IMR-90 (cell line): ENCODE measurements around the gene PXDC1. TPM values are rescaled to one million over a fixed set of nuclear protein-coding genes. Genes with fewer than 3 reads are reported as not detected.

Source experiments
- ATAC-seq: fragments of 200-7000 bp; cut with Tn5 transposase; 2 replicates; pipeline ENCODE4 v1.9.1; 2020; ENCODE audit warnings: low read depth, mild to moderate bottlenecking, moderate library complexity
- BruUV-seq: library from RNA; stranded (reverse); fragments of 400-500 nt; replicated peaks from 2 replicates; lab custom pipeline; 2021; lab: Mats Ljungman, UMichigan
- CTCF ChIA-PET: fragments of 300-600 bp; formaldehyde crosslinking; extraction: SDS; loops from one replicate; lab custom pipeline; 2021; ENCODE audit warnings: antibody characterized with exemption; lab: Yijun Ruan, JAX
- POLR2A ChIA-PET: fragments of 300-600 bp; sonication (Branson Sonifier 250); formaldehyde crosslinking; loops from one replicate; lab custom pipeline; 2022; ENCODE audit warnings: antibody characterized with exemption; ENCODE audit not compliant: unreplicated experiment; lab: Charles Lee
- DNase-seq: peaks from one replicate; pipeline ENCODE4 v3.0.0; 2013
- H2AFZ ChIP-seq: replicated peaks from 2 replicates; pipeline ENCODE3; 2013; ENCODE audit warnings: low read length, mild to moderate bottlenecking; ENCODE audit not compliant: poor library complexity
- H2AK5ac ChIP-seq: 2 replicates; pipeline ENCODE4 v1.6.1; 2013; ENCODE audit warnings: low read depth, low read length, inconsistent platforms
- H2AK9ac ChIP-seq: replicated peaks from 2 replicates; pipeline ENCODE3; 2013; ENCODE audit warnings: mild to moderate bottlenecking, low read depth, low read length, moderate library complexity; ENCODE audit not compliant: poor library complexity
- H2BK120ac ChIP-seq: 2 replicates; pipeline ENCODE4 v1.6.1; 2013; ENCODE audit warnings: low read depth, low read length, inconsistent platforms
- H2BK15ac ChIP-seq: 3 replicates; pipeline ENCODE4 v1.6.1; 2013; ENCODE audit warnings: low read depth, low read length, inconsistent platforms
- H2BK20ac ChIP-seq: 2 replicates; pipeline ENCODE4 v1.6.1; 2013; ENCODE audit warnings: low read depth, mild to moderate bottlenecking, inconsistent platforms, low read length, moderate library complexity
- H2BK5ac ChIP-seq: 2 replicates; pipeline ENCODE4 v1.6.1; 2013; ENCODE audit warnings: mild to moderate bottlenecking, low read depth, low read length, inconsistent platforms; ENCODE audit not compliant: poor library complexity, severe bottlenecking
- H3K14ac ChIP-seq: replicated peaks from 2 replicates; pipeline ENCODE4 v1.6.1; 2013; ENCODE audit warnings: low read depth, low read length, inconsistent platforms
- H3K18ac ChIP-seq: 2 replicates; pipeline ENCODE4 v1.6.1; 2013; ENCODE audit warnings: low read depth, low read length, control low read depth
- H3K23ac ChIP-seq: 2 replicates; pipeline ENCODE4 v1.6.1; 2013; ENCODE audit warnings: low read depth, low read length, inconsistent platforms
- H3K27ac ChIP-seq: 2 replicates; pipeline ENCODE4 v1.5.1; 2013; ENCODE audit warnings: mild to moderate bottlenecking, control low read depth, low read length; ENCODE audit not compliant: insufficient read depth
- H3K27me3 ChIP-seq: 2 replicates; pipeline ENCODE4 v1.6.1; 2013; ENCODE audit warnings: low read length; ENCODE audit not compliant: control insufficient read depth, insufficient read depth
- H3K36me3 ChIP-seq: 2 replicates; pipeline ENCODE4 v1.6.1; 2013; ENCODE audit warnings: low read length, mixed read lengths; ENCODE audit not compliant: control insufficient read depth, insufficient read depth
- H3K4ac ChIP-seq: 2 replicates; pipeline ENCODE4 v1.6.1; 2013; ENCODE audit warnings: low read depth, low read length, inconsistent platforms
- H3K4me1 ChIP-seq: 2 replicates; pipeline ENCODE4 v1.6.1; 2013; ENCODE audit warnings: low read length, mixed read lengths; ENCODE audit not compliant: control insufficient read depth, insufficient read depth
- H3K4me2 ChIP-seq: 2 replicates; pipeline ENCODE4 v1.6.1; 2013; ENCODE audit warnings: low read depth, mild to moderate bottlenecking, control low read depth, low read length, moderate library complexity
- H3K4me3 ChIP-seq: 2 replicates; pipeline ENCODE4 v1.5.1; 2013; ENCODE audit warnings: low read depth, mild to moderate bottlenecking, control low read depth, low read length, moderate library complexity; ENCODE audit not compliant: insufficient read depth
- H3K56ac ChIP-seq: 2 replicates; pipeline ENCODE4 v1.6.1; 2013; ENCODE audit warnings: low read length, inconsistent platforms; ENCODE audit not compliant: insufficient read depth; ENCODE audit errors: extremely low read depth
- H3K79me1 ChIP-seq, 2 experiments: 2 replicates each; pipeline ENCODE4 v1.6.1; 2013; ENCODE audit warnings: low read length in 2 of 2, inconsistent platforms in 1 of 2, low read depth in 1 of 2
- H3K9ac ChIP-seq: 2 replicates; pipeline ENCODE4 v1.6.1; 2013; ENCODE audit warnings: low read depth, low read length, control low read depth
- H3K9me1 ChIP-seq: 2 replicates; pipeline ENCODE4 v1.6.1; 2013; ENCODE audit warnings: low read length, inconsistent platforms; ENCODE audit not compliant: insufficient read depth
- H3K9me3 ChIP-seq: 2 replicates; pipeline ENCODE4 v1.6.1; 2013; ENCODE audit warnings: low read length; ENCODE audit not compliant: control insufficient read depth, insufficient read depth
- H4K20me1 ChIP-seq: 2 replicates; pipeline ENCODE4 v1.6.1; 2013; ENCODE audit warnings: low read length, inconsistent platforms; ENCODE audit not compliant: insufficient read depth
- H4K5ac ChIP-seq: 2 replicates; pipeline ENCODE4 v1.6.1; 2013; ENCODE audit warnings: mild to moderate bottlenecking, low read depth, low read length, control low read depth
- H4K8ac ChIP-seq, 2 experiments: 2 replicates each; pipeline ENCODE4 v1.6.1; 2013; ENCODE audit warnings: low read depth in 2 of 2, low read length in 2 of 2, control low read depth in 1 of 2, inconsistent platforms in 1 of 2
- H4K91ac ChIP-seq: 2 replicates; pipeline ENCODE4 v1.6.1; 2013; ENCODE audit warnings: low read depth, low read length, inconsistent platforms; ENCODE audit not compliant: insufficient read depth
- BHLHE40 ChIP-seq: fragments of 150-350 bp; IDR thresholded peaks from 2 replicates; pipeline ENCODE4 v1.6.1; 2016; ENCODE audit warnings: mild to moderate bottlenecking, low read depth, low read length
- CEBPB ChIP-seq: IDR thresholded peaks from 2 replicates; pipeline ENCODE4 v1.6.1; 2012; ENCODE audit warnings: low read depth, low read length, improper control_type of control experiment
- CHD1 ChIP-seq: IDR thresholded peaks from 2 replicates; pipeline ENCODE4 v1.6.1; 2012; ENCODE audit warnings: low read depth, low read length, improper control_type of control experiment
- ELK1 ChIP-seq: fragments of 150-350 bp; IDR thresholded peaks from 2 replicates; pipeline ENCODE4 v1.6.1; 2016; ENCODE audit warnings: low read depth, mild to moderate bottlenecking, low read length, moderate library complexity, borderline replicate concordance
- FOS ChIP-seq: fragments of 150-350 bp; IDR thresholded peaks from 2 replicates; pipeline ENCODE4 v1.6.1; 2016; ENCODE audit warnings: low read depth, low read length
- MAFK ChIP-seq: IDR thresholded peaks from 2 replicates; pipeline ENCODE4 v1.6.1; 2012; ENCODE audit warnings: low read depth, low read length, improper control_type of control experiment
- MAZ ChIP-seq: IDR thresholded peaks from 2 replicates; pipeline ENCODE4 v1.6.1; 2012; ENCODE audit warnings: low read depth, mild to moderate bottlenecking, low read length, improper control_type of control experiment, moderate library complexity, borderline replicate concordance
- MXI1 ChIP-seq: IDR thresholded peaks from 2 replicates; pipeline ENCODE4 v1.6.1; 2012; ENCODE audit warnings: low read depth, mild to moderate bottlenecking, low read length, moderate library complexity, borderline replicate concordance
- NFE2L2 ChIP-seq: fragments of 150-350 bp; IDR thresholded peaks from 2 replicates; pipeline ENCODE4 v1.6.1; 2016; ENCODE audit warnings: low read depth, mild to moderate bottlenecking, low read length
- POLR2A ChIP-seq: IDR thresholded peaks from 2 replicates; pipeline ENCODE4 v1.6.1; 2012; ENCODE audit warnings: mild to moderate bottlenecking, low read depth, low read length
- RAD21 ChIP-seq: IDR thresholded peaks from 2 replicates; pipeline ENCODE4 v1.6.1; 2012; ENCODE audit warnings: low read length, improper control_type of control experiment
- RCOR1 ChIP-seq: IDR thresholded peaks from 2 replicates; pipeline ENCODE4 v1.6.1; 2012; ENCODE audit warnings: mild to moderate bottlenecking, low read length, improper control_type of control experiment; ENCODE audit not compliant: insufficient replicate concordance
- RFX5 ChIP-seq: IDR thresholded peaks from 2 replicates; pipeline ENCODE4 v1.8.0; 2012; ENCODE audit warnings: low read depth, mild to moderate bottlenecking, low read length, moderate library complexity
- SMC3 ChIP-seq: fragments of 150-350 bp; IDR thresholded peaks from 2 replicates; pipeline ENCODE4 v1.6.1; 2016; ENCODE audit warnings: low read depth, mild to moderate bottlenecking, antibody characterized with exemption, low read length, moderate library complexity
- WGBS, 2 experiments: methylation state at CpG; one replicate each; pipeline versions ENCODE4 v1.1.5 to v1.1.7; 2013; ENCODE audit warnings: missing lambda C conversion rate in 2 of 2; ENCODE audit not compliant: insufficient read length in 1 of 2; ENCODE audit errors: extremely low coverage in 2 of 2; 5-methylcytosine and 5-hydroxymethylcytosine counted together
- dilution Hi-C: fragments of 300-500 bp; cut with HindIII; formaldehyde crosslinking; loops from one replicate; pipeline ENCODE4 v1.14.3; 2018; ENCODE audit warnings: low sequenced_read_pairs; ENCODE audit not compliant: unreplicated experiment
- in situ Hi-C: fragments of 300-500 bp; cut with MboI; formaldehyde crosslinking; loops from 3 replicates; pipeline ENCODE4 v1.14.3; 2019; ENCODE audit warnings: low sequenced_read_pairs, inconsistent platforms, mixed read lengths
- intact Hi-C: fragments of 100-400 bp; cut with micrococcal nuclease; formaldehyde crosslinking; loops from 2 replicates; pipeline ENCODE4 v1.10.0; 2022
- polyA plus RNA-seq, 3 experiments: library from polyadenylated mRNA; depleted of rRNA; stranded (reverse); fragments of >200 nt; gene quantifications; 2 replicates each; pipeline ENCODE4 v1.2.3, GENCODE V29; 2012; ENCODE audit warnings: low replicate concordance in 1 of 3
- total RNA-seq: library from RNA; depleted of rRNA; stranded (reverse); fragments of >200 nt; gene quantifications from 2 replicates; pipeline ENCODE4 v1.2.3, GENCODE V29; 2012
- TF ChIP-seq, protein P1 (sequence below): fragments of 150-350 bp; IDR thresholded peaks from 2 replicates; pipeline ENCODE4 v1.6.1; 2017; ENCODE audit warnings: mild to moderate bottlenecking, antibody characterized with exemption, low read length, low read depth

PXDC1 gene
- total and polyA plus RNA-seq, 2 of the 4 experiments (the other 2 are of a cell fraction): 63.3 to 72.2 TPM

- no peak overlapping the region for H2BK15ac ChIP-seq
- H2AFZ ChIP-seq: no peak overlapping the region
- in situ Hi-C loops: no loop called here
- ChIA-PET CTCF (interaction anchor here (0.6 kb wide), 1 partner anchor 24 kb away, joined by 3 read pairs; no protein-coding TSS in a partner anchor), POLR2A (no interaction called here)
- no peak overlapping the region for H3K4me2 ChIP-seq
- no peak overlapping the region for H3K23ac ChIP-seq
- H3K14ac ChIP-seq: no peak overlapping the region
- no TSS peak for BruUV-seq
- no peak overlapping the region for H2AK5ac ChIP-seq
- no peak overlapping the region for H3K27ac ChIP-seq
- intact Hi-C loops: no loop called here
- H3K79me1 ChIP-seq: no peaks in the 10 kb centered on the region
- H4K20me1 ChIP-seq: peaks cover 8% of the 10 kb centered on the region; the same call in 1 of the 2 replicates
- 0 out of 2 replicates have a peak, but pooled peaks cover 3% of the 10 kb centered on the region for H3K9me1 ChIP-seq
- no peak overlapping the region for H2BK20ac ChIP-seq
- no peak overlapping the region for H3K9ac ChIP-seq
- H3K4me3 ChIP-seq: no peak overlapping the region
- no peak overlapping the region for H3K4ac ChIP-seq
- no peak overlapping the region for H4K91ac ChIP-seq
- no peak overlapping the region for H4K8ac ChIP-seq
- peaks cover 10% of the 10 kb centered on the region for H3K4me1 ChIP-seq
- no peak overlapping the region for H3K56ac ChIP-seq
- no peak overlapping the region for H2BK5ac ChIP-seq
- dilution Hi-C loops: no loop called here
- H3K36me3 ChIP-seq: no peaks in the 10 kb centered on the region
- TF ChIP-seq MAZ (no peak), RAD21 (no peak), RCOR1 (no peak), NFE2L2 (no peak), FOS (no peak), SMC3 (no peak), BHLHE40 (no peak), RFX5 (no peak), MXI1 (no peak), CHD1 (no peak), POLR2A (no peak), MAFK (no peak), ELK1 (no peak), CEBPB (no peak)
- TF ChIP-seq, protein P1, sequence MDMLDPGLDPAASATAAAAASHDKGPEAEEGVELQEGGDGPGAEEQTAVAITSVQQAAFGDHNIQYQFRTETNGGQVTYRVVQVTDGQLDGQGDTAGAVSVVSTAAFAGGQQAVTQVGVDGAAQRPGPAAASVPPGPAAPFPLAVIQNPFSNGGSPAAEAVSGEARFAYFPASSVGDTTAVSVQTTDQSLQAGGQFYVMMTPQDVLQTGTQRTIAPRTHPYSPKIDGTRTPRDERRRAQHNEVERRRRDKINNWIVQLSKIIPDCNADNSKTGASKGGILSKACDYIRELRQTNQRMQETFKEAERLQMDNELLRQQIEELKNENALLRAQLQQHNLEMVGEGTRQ: no peak
- no peak for ATAC-seq
- H4K5ac ChIP-seq: no peak overlapping the region
- H2AK9ac ChIP-seq: no peak overlapping the region
- no peak overlapping the region for H2BK120ac ChIP-seq
- WGBS, 2 experiments: no CpG with 5 or more reads among the region's 2 CpGs
- DNase-seq: no peak
- peaks cover 2% of the 10 kb centered on the region; the same call in 1 of the 2 replicates for H3K27me3 ChIP-seq
- H3K18ac ChIP-seq: no peak overlapping the region
- 0 out of 2 replicates have a peak, but pooled peaks cover under 1% of the 10 kb centered on the region for H3K9me3 ChIP-seq
Measured at GRCh38 chr6:3693831-3694230, 57.7 kb downstream of the PXDC1 start.
